Dendritic cell treated with granulocyte-macrophage colony-stimulating factor and Interleukin-4, amounts not matched to agents 40 ng/mL and 50 ng/mL, for 4 days (primary cell): ENCODE results near the gene TSSK6.

ENCODE experiments used
- H3K27ac Mint-ChIP-seq: one replicate; pipeline ENCODE4 v1.8.0; 2022; ENCODE audit warnings: mild to moderate bottlenecking, mixed read lengths
- H3K27me3 Mint-ChIP-seq: one replicate; pipeline ENCODE4 v1.8.0; 2022; ENCODE audit warnings: mild to moderate bottlenecking, mixed read lengths
- H3K36me3 Mint-ChIP-seq: one replicate; pipeline ENCODE4 v1.8.0; 2022; ENCODE audit warnings: low read depth, mixed read lengths
- H3K4me1 Mint-ChIP-seq: one replicate; pipeline ENCODE4 v1.8.0; 2022; ENCODE audit warnings: low read depth, mixed read lengths
- H3K4me3 Mint-ChIP-seq: one replicate; pipeline ENCODE4 v1.8.0; 2022; ENCODE audit warnings: mild to moderate bottlenecking, moderate library complexity, mixed read lengths
- H3K9me3 Mint-ChIP-seq: one replicate; pipeline ENCODE4 v1.8.0; 2022; ENCODE audit warnings: mixed read lengths
- intact Hi-C: fragments of 100-400 bp; cut with micrococcal nuclease; formaldehyde crosslinking; loops from one replicate; pipeline ENCODE4 v1.15.0; 2022

The TSSK6 gene

GRCh38 chr19:19514881-19515641, at the start of gene TSSK6:
Gene TSSK6 (minus strand): TSS chr19:19515548. CDS start chr19:19515427, 121 bp downstream.
- Mint-ChIP-seq H3K27me3 (peaks cover 8% of the 10 kb centered on the region), H3K4me1 (peaks cover 16% of the 10 kb centered on the region), H3K9me3 (peaks cover 10% of the 10 kb centered on the region), H3K36me3 (peaks cover 35% of the 10 kb centered on the region), H3K27ac (peak within 1 kb of the TSS; percentile 96), H3K4me3 (peak within 1 kb of the TSS; percentile 90)
- intact Hi-C loops: no loop called here

GRCh38 chr19:19563348-19563848, 48.0 kb upstream of the TSSK6 start:
- H3K9me3 Mint-ChIP-seq: no peaks in the 10 kb centered on the region
- no peaks in the 10 kb centered on the region for H3K4me1 Mint-ChIP-seq
- intact Hi-C loops: no loop called here
- no peak overlapping the region for H3K4me3 Mint-ChIP-seq
- no peaks in the 10 kb centered on the region for H3K36me3 Mint-ChIP-seq
- no peak overlapping the region for H3K27ac Mint-ChIP-seq
- H3K27me3 Mint-ChIP-seq: no peaks in the 10 kb centered on the region

DNA sequence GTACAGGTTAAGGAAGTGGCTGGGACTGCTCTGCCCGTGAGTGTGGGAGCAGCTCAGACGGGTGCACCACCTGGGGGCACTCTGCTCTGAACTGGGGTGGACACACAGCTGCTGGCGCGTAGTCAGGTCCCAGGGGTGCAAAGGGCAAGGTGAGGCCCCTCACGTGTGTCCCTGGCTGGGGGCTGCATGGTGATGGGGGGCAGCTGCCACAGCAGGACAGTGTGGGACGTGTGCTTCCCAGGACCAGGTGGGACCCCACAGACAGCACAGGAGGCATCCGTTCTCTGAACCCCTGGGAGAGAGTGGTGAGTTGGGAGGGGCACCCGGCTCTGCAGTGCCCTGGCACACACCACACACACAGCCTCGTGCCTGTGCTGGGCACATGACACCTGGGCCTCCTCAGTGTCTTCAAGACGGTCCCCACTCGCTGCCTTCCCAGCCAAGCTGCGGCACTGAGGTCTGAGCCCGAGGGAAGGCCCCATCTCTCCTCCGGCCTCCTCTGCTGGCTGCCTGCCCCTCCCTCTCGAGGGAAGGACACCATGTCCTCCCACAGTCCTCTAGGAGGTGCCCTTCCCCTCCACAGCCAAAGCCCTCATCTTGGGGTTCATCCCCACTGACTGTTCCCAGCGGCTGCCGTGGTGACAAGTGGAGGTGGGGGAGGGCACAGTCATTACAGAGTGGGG, 47.5 kb upstream of the TSSK6 start:
- Mint-ChIP-seq H3K4me3 (no peak overlapping the region), H3K9me3 (no peaks in the 10 kb centered on the region), H3K36me3 (no peaks in the 10 kb centered on the region), H3K4me1 (no peaks in the 10 kb centered on the region), H3K27ac (no peak overlapping the region), H3K27me3 (no peaks in the 10 kb centered on the region)
- intact Hi-C loops: no loop called here

- Mint-ChIP-seq H3K27ac (no peak overlapping the region), H3K4me3 (no peak overlapping the region)
- intact Hi-C loops: no loop called here
These were observed 46.8 kb upstream of the TSSK6 start for GRCh38 chr19:19561946-19562664.

GRCh38 chr19:19559931-19560330, 44.6 kb upstream of the TSSK6 start:
- no peaks in the 10 kb centered on the region for H3K36me3 Mint-ChIP-seq
- intact Hi-C loops: no loop called here
- H3K9me3 Mint-ChIP-seq: no peaks in the 10 kb centered on the region
- H3K27me3 Mint-ChIP-seq: no peaks in the 10 kb centered on the region
- H3K4me3 Mint-ChIP-seq: no peak overlapping the region
- H3K4me1 Mint-ChIP-seq: no peaks in the 10 kb centered on the region
- H3K27ac Mint-ChIP-seq: no peak overlapping the region

More at GRCh38 chr19:19561946-19562664, 46.8 kb upstream of the TSSK6 start:
- Mint-ChIP-seq H3K27me3 (no peaks in the 10 kb centered on the region), H3K4me1 (no peaks in the 10 kb centered on the region), H3K36me3 (no peaks in the 10 kb centered on the region), H3K9me3 (no peaks in the 10 kb centered on the region)

DNA sequence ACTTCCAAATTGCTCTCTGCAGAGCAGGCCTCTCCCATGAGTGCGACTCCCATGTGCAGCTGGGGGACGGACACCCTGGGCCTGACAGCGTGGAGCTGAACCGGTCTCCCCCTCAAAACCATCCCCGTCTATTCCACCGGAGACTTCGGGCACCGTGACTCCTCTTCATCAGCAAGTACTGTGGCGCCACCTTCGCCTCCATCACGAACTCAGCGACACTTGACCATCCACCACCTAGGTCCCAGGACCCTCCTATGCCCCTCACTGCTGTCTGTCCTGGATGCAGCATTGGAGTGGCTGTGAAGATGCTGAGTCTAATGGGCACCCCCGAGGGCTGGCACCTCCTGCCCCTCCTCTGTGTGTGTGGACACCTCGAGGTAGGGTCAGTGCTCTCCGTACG, 43.3 kb upstream of the TSSK6 start:
- no peak overlapping the region for H3K4me3 Mint-ChIP-seq
- H3K27me3 Mint-ChIP-seq: no peaks in the 10 kb centered on the region
- no peaks in the 10 kb centered on the region for H3K9me3 Mint-ChIP-seq
- no peak overlapping the region for H3K27ac Mint-ChIP-seq
- H3K4me1 Mint-ChIP-seq: no peaks in the 10 kb centered on the region
- H3K36me3 Mint-ChIP-seq: no peaks in the 10 kb centered on the region
- intact Hi-C loops: no loop called here

DNA sequence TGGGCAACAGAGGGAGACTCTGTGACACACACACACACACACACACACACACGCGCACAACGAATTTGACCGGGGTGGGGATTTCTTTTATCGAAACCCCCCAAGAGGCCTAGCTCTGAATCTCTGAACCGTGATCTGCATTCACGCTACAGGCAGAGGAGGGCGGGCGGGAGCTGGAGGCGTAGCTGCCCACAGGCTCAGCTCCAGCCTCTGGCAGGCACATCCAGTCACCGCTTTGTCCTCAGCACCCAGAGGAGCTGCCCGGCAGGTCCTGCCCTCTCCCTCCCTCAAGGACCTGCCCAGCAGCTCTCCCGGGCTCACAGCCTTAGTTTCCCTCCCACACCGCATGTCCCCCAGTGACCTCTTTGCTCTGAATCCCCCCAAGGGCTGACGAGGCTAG, 42.7 kb upstream of the TSSK6 start:
- Mint-ChIP-seq H3K36me3 (no peaks in the 10 kb centered on the region), H3K4me3 (no peak overlapping the region), H3K9me3 (no peaks in the 10 kb centered on the region), H3K27me3 (no peaks in the 10 kb centered on the region), H3K4me1 (no peaks in the 10 kb centered on the region), H3K27ac (no peak overlapping the region)
- intact Hi-C loops: no loop called here

DNA sequence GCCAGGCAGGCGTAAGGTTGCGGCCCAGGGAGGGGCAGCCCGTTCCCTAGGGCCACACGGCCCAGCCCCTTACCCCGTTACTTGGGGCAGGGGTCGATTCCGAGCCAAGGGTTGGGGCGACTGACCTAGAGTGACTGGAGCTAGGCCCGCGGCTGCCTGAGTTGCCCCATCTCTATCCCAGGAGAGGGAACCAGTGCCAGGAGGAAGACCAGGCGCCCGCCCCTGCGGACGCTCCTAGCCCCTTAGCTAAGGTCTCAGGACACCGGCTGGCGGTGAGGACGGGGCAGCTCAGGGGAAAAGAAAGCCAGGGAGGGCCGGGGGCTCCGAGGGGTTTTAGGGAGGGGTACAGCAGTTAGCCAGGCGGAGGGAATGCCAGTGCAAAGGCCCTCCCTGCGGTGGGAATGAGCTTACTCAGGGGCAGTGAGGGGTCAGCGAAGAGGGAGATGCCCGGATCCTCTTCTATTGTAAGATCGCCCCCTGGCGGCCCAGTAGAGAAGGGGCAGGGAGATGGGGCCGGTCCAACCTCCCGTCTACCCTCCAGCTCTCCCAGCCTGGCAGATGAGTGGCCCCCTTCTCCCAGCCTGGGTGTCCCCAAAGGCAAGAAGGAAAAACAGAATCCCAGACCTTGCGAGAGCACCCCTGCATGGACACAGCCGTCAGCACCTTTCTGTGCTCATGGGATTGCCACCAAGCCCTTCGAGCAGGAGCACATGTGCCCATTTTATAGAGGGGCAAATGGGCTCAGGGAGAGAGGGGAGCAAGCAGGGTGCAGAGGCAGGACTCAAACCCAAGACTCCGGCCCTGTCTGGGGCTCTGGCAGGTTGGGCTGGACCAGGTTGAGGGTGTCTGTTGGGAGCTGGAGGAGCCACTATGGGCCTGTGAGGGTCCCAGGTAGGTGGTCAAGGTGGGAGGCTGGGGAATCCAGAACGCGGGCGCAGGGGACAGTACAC, 39.0 kb upstream of the TSSK6 start:
- peaks cover 3% of the 10 kb centered on the region for H3K4me1 Mint-ChIP-seq
- no peak overlapping the region for H3K27ac Mint-ChIP-seq
- no peaks in the 10 kb centered on the region for H3K36me3 Mint-ChIP-seq

DNA sequence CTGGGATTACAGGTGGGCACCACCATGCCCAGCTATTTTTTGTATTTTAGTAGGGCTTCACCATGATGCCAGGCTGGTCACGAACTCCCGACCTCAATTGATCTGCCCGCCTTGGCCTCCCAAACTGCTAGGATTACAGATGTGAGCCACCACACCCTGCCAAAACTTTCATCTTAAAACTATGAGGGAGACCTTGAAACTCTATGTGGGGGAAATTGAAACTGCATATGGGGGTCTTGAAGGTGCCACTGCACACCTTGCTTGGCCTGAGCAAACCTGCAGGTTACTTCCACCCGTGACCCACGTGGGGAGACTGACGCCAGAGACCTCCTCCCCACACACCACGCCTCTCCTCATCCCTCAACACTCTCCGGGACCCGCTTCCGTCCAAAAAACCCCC, 38.3 kb upstream of the TSSK6 start:
- intact Hi-C loops: no loop called here
- no peak overlapping the region for H3K27ac Mint-ChIP-seq
- no peaks in the 10 kb centered on the region for H3K9me3 Mint-ChIP-seq
- no peak overlapping the region for H3K4me3 Mint-ChIP-seq
- H3K36me3 Mint-ChIP-seq: no peaks in the 10 kb centered on the region
- H3K4me1 Mint-ChIP-seq: peaks cover 9% of the 10 kb centered on the region
- peaks cover 5% of the 10 kb centered on the region for H3K27me3 Mint-ChIP-seq

More for the DNA sequence above, 39.0 kb upstream of the TSSK6 start:
- intact Hi-C loops: no loop called here
- Mint-ChIP-seq H3K27me3 (peaks cover 3% of the 10 kb centered on the region), H3K4me3 (no peak overlapping the region), H3K9me3 (no peaks in the 10 kb centered on the region)

DNA sequence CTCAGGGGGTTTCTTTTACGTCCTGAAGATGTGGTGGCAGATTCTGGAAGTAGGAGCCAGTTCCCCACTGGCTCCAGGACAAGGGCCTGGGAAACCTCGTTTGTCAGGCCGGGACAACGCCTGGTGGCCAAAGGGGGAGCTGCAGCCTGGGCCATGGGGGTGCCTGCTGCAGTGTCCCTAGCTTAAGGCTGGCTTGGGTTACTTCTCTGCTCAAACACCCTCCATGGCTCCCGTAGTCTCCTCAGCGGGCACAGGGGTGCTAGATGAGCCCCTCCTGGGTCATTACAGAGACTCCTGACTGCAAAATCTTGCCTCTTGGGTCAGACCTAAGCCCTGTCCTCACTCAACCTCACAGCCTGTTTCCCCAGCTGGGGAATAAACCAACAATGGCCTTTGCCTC, 37.5 kb upstream of the TSSK6 start:
- Mint-ChIP-seq H3K27ac (no peak overlapping the region), H3K27me3 (peaks cover 9% of the 10 kb centered on the region), H3K4me3 (no peak overlapping the region), H3K9me3 (no peaks in the 10 kb centered on the region), H3K4me1 (peaks cover 9% of the 10 kb centered on the region), H3K36me3 (no peaks in the 10 kb centered on the region)
- intact Hi-C loops: no loop called here

DNA sequence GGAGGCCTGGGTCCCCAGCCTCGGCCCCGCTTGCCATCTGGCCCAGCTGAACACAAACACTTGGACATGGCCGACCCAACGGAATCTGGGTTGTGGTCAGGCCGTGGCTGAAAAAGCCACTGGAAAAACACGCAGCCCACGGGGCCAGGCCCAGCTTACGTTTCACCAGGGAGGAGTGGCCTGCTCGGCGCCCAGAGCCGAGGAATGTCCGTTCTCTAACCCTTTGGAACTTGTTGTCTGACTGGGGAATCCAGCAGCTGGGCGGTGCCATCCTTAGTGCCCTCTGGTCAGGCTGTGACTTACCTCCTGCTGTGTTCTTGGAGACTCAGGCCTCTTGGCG, 36.5 kb upstream of the TSSK6 start:
- intact Hi-C loops: no loop called here
- no peaks in the 10 kb centered on the region for H3K9me3 Mint-ChIP-seq
- H3K4me3 Mint-ChIP-seq: no peak overlapping the region
- H3K27ac Mint-ChIP-seq: no peak overlapping the region
- H3K36me3 Mint-ChIP-seq: no peaks in the 10 kb centered on the region
- peaks cover 9% of the 10 kb centered on the region for H3K27me3 Mint-ChIP-seq
- H3K4me1 Mint-ChIP-seq: peaks cover 9% of the 10 kb centered on the region

GRCh38 chr19:19550972-19551852, 35.9 kb upstream of the TSSK6 start:
- intact Hi-C loops: no loop called here
- no peak overlapping the region for H3K4me3 Mint-ChIP-seq
- H3K4me1 Mint-ChIP-seq: peaks cover 9% of the 10 kb centered on the region
- H3K9me3 Mint-ChIP-seq: no peaks in the 10 kb centered on the region
- peaks cover 9% of the 10 kb centered on the region for H3K27me3 Mint-ChIP-seq
- no peaks in the 10 kb centered on the region for H3K36me3 Mint-ChIP-seq
- H3K27ac Mint-ChIP-seq: no peak overlapping the region
